Cardiac fibroblast (primary cell): Measurements from ENCODE around the gene CNTFR.

ENCODE experiments used
- DNase-seq, 2 donors: peaks; one replicate each; pipeline versions ENCODE4 v3.0.0 to v3.0.0-alpha.2; 2010; ENCODE audit warnings: low read depth in 2 of 2
- H3K4me3 ChIP-seq, 2 donors: replicated peaks in 1 of 2; 1 replicate in 1 of 2; 2 replicates in 1 of 2; pipeline ENCODE4 v1.5.1; 2011; ENCODE audit warnings: low read depth in 2 of 2, low read length in 2 of 2, mild to moderate bottlenecking in 2 of 2, moderate library complexity in 1 of 2
- CTCF ChIP-seq: IDR thresholded peaks from one replicate; pipeline ENCODE4 v1.5.1; 2011; ENCODE audit warnings: low read depth, mild to moderate bottlenecking, low read length, inconsistent platforms

CNTFR gene

GRCh38 chr9:34512131-34513078, 77.1 kb downstream of the CNTFR start:
- no peak for DNase-seq
- no peak for TF ChIP-seq CTCF
- H3K4me3 ChIP-seq: no peak overlapping the region

DNA sequence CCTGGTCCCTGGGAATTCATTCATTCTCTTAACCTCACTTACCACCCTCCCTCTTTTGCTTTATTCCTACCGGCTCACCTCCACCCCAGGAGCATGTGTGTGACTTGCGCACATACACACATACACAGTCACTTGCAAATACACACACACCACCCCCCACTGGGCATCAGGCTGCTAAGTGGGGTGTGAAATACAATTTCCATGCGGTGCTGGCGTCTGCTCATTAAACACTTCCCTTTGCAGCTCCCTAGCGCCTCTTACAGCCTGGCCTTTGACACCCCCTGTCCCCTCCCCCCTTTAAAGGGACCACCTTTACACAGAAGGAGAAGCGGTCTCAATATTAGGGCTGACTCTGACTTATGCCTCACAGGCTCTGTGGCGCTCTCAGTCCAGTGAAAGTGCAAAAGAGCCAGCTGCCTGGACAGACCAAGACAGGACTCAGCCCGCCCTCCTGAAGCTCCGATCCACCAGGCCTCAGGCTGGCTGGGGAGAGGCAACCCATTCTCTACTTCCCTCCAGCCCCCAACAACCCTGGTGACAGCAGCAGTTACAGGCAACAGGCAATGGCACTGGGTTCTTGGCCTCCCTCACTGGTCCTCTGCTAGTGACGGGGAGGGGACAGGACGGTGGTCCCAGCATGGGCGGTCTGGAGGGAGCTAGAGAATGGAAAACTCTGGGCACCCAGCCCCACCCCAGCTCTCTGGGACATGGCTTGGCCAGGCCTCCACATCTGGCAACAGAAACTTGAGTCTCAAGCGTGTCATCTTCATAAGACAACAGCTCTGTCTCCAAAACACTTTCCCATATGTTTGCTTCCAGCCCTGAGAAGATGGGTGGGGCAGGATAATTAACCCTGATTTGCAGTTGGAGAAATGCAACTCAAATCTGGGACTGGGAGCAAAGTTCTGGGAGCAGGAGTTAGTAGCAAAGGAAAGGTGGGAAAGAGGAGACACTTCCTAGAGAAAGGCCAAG, 78.7 kb downstream of the CNTFR start:
- no peak for TF ChIP-seq CTCF
- no peak overlapping the region for H3K4me3 ChIP-seq
- DNase-seq: no peak

DNA sequence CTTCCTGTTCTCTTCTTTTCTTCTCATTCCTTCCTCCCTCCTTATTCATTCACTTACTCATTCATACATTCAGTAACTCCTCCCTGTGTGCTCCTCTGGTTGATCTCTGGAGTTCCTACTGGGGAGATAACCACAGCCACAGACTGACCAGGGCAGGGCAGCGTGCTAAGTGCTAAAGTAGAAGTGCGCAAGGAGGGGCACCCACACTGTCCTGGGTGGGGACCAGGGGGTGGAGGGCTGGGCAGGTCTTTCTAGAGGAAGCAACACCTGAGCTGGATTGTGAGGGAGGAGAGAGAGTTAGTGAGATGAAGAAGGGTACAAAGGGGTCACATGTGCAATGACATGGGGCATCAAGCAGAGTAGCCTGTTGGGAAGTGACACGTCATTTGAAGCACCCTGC, 80.6 kb downstream of the CNTFR start:
- DNase-seq: no peak
- H3K4me3 ChIP-seq: no peak overlapping the region
- no peak for TF ChIP-seq CTCF

DNA sequence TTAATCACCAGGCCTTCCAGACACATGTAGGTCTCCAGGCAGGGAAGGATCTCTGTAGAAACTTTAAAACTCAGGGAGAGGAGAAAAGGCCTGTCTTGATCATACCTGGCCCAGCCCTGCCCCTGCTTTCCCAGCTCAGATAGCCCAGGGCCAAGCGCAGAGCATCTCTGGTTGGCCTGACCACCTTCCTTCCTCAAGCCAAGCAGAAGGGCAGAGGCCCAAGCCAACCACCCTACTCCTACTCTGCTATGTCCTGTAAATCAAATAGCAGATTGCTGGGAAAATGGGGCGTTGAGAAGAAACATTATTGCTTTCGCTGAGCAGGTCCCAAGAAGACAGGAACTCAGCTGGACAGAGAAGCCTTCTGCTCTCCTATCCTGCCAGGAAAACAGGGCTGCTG, 81.1 kb downstream of the CNTFR start:
- no peak for TF ChIP-seq CTCF
- H3K4me3 ChIP-seq: no peak overlapping the region
- DNase-seq: no peak

DNA sequence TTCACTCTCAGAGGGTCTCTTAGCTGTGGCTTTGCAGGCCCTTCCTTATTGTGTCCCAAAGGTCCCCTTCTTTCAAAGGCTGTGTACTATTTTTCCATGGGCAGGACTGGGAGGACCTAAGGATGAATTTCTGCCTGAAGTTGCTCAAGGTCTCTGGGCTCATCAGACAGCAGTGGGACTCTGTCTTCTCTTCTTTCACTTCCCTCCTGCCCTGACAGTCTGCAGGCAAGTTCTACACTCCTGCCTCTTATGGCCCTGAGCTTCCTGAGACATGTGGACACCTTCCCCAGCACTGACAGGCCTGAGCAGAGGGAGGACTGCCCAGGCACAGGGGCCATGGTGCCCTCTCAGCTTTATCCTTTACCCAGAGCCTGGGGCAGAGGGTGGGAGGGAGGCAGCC, 81.6 kb downstream of the CNTFR start:
- TF ChIP-seq CTCF: no peak
- DNase-seq: no peak
- H3K4me3 ChIP-seq: no peak overlapping the region

GRCh38 chr9:34507556-34507955, 82.0 kb downstream of the CNTFR start:
- no peak for TF ChIP-seq CTCF
- H3K4me3 ChIP-seq: no peak overlapping the region
- no peak for DNase-seq
